RWPE2 (cell line): ENCODE data around the gene TMPRSS11F.
A peak's percentile ranks its signal among the peaks of the same experiment; 100 is the strongest.

Experiments used
- ATAC-seq: fragments of 200-7000 bp; cut with Tn5 transposase; 3 replicates; pipeline ENCODE4 v1.9.1; 2021; ENCODE audit warnings: low read depth
- DNase-seq: peaks from one replicate; pipeline ENCODE4 v3.0.0-alpha.2; 2020; ENCODE audit warnings: low spot score
- H3K27ac ChIP-seq: fragments of 450-650 bp; 2 replicates; pipeline ENCODE4 v1.5.1; 2017; ENCODE audit warnings: mild to moderate bottlenecking; ENCODE audit not compliant: poor library complexity, severe bottlenecking
- H3K27me3 ChIP-seq: fragments of 250-450 bp; sonication (Bioruptor Pico); 2 replicates; pipeline ENCODE4 v1.5.1; 2021; ENCODE audit warnings: mild to moderate bottlenecking, moderate library complexity; ENCODE audit not compliant: insufficient read depth, poor library complexity, severe bottlenecking
- H3K36me3 ChIP-seq: fragments of 250-450 bp; sonication (Bioruptor Pico); 2 replicates; pipeline ENCODE4 v1.5.1; 2020; ENCODE audit warnings: low read depth, mild to moderate bottlenecking, moderate library complexity
- H3K4me1 ChIP-seq: fragments of 250-450 bp; sonication (Bioruptor Pico); 2 replicates; pipeline ENCODE4 v1.5.1; 2021; ENCODE audit warnings: mild to moderate bottlenecking, moderate library complexity; ENCODE audit not compliant: insufficient read depth, poor library complexity, severe bottlenecking
- H3K4me3 ChIP-seq: fragments of 250-450 bp; sonication (Bioruptor Pico); 2 replicates; pipeline ENCODE4 v1.5.1; 2021; ENCODE audit warnings: mild to moderate bottlenecking, moderate library complexity; ENCODE audit not compliant: severe bottlenecking
- H3K9me3 ChIP-seq: fragments of 250-450 bp; sonication (Bioruptor Pico); 2 replicates; pipeline ENCODE4 v1.5.1; 2021; ENCODE audit warnings: mild to moderate bottlenecking, moderate library complexity; ENCODE audit not compliant: severe bottlenecking
- CTCF ChIP-seq: fragments of 450-650 bp; IDR thresholded peaks from one replicate; pipeline ENCODE4 v1.5.1; 2017; ENCODE audit warnings: mild to moderate bottlenecking, moderate library complexity; ENCODE audit not compliant: poor library complexity, severe bottlenecking

TMPRSS11F gene

GRCh38 chr4:68167706-68168105 is 38.0 kb upstream of the TMPRSS11F start:
- no peaks in the 10 kb centered on the region for H3K27me3 ChIP-seq
- H3K27ac ChIP-seq: no peak overlapping the region
- no peaks in the 10 kb centered on the region for H3K9me3 ChIP-seq
- no peaks in the 10 kb centered on the region for H3K4me1 ChIP-seq
- ATAC-seq (no peak), DNase-seq (no peak)
- no peak overlapping the region for H3K4me3 ChIP-seq
- no peak for TF ChIP-seq CTCF
- H3K36me3 ChIP-seq: no peaks in the 10 kb centered on the region

- Histone ChIP-seq H3K9me3 (no peaks in the 10 kb centered on the region), H3K4me1 (no peaks in the 10 kb centered on the region), H3K36me3 (no peaks in the 10 kb centered on the region), H3K4me3 (no peak overlapping the region), H3K27ac (no peak overlapping the region), H3K27me3 (no peaks in the 10 kb centered on the region)
- DNase-seq (no peak), ATAC-seq (no peak)
- no peak for TF ChIP-seq CTCF
Observed at GRCh38 chr4:68167166-68167565, 37.5 kb upstream of the TMPRSS11F start.

GRCh38 chr4:68163754-68164153 is 34.1 kb upstream of the TMPRSS11F start:
- Histone ChIP-seq H3K4me1 (no peaks in the 10 kb centered on the region), H3K27me3 (no peaks in the 10 kb centered on the region), H3K9me3 (no peaks in the 10 kb centered on the region), H3K4me3 (no peak overlapping the region), H3K27ac (no peak overlapping the region), H3K36me3 (no peaks in the 10 kb centered on the region)
- no peak for ATAC-seq
- no peak for DNase-seq
- no peak for TF ChIP-seq CTCF

- no peak for TF ChIP-seq CTCF
- Histone ChIP-seq H3K36me3 (no peaks in the 10 kb centered on the region), H3K4me1 (no peaks in the 10 kb centered on the region), H3K4me3 (no peak overlapping the region), H3K9me3 (no peaks in the 10 kb centered on the region), H3K27ac (no peak overlapping the region), H3K27me3 (no peaks in the 10 kb centered on the region)
- ATAC-seq (no peak), DNase-seq (no peak)
Observed at GRCh38 chr4:68162196-68162595, 32.5 kb upstream of the TMPRSS11F start.

GRCh38 chr4:68152411-68152810 is 22.7 kb upstream of the TMPRSS11F start:
- Histone ChIP-seq H3K9me3 (no peaks in the 10 kb centered on the region), H3K27me3 (no peaks in the 10 kb centered on the region), H3K36me3 (no peaks in the 10 kb centered on the region), H3K4me1 (peaks cover 6% of the 10 kb centered on the region), H3K27ac (peak overlapping the region; percentile 67), H3K4me3 (no peak overlapping the region)
- ATAC-seq (peak; percentile 99), DNase-seq (no peak)
- TF ChIP-seq CTCF: no peak
